IMR-90 (cell line): Measurements from ENCODE around the gene MYOF. TPM values are rescaled to one million over a fixed set of nuclear protein-coding genes. Genes with fewer than 3 reads are reported as not detected.

Experiments
- ATAC-seq: fragments of 200-7000 bp; cut with Tn5 transposase; 2 replicates; pipeline ENCODE4 v1.9.1; 2020; ENCODE audit warnings: low read depth, mild to moderate bottlenecking, moderate library complexity
- BruUV-seq: library from RNA; stranded (reverse); fragments of 400-500 nt; replicated peaks from 2 replicates; lab custom pipeline; 2021; lab: Mats Ljungman, UMichigan
- CTCF ChIA-PET: fragments of 300-600 bp; formaldehyde crosslinking; extraction: SDS; loops from one replicate; lab custom pipeline; 2021; ENCODE audit warnings: antibody characterized with exemption; lab: Yijun Ruan, JAX
- POLR2A ChIA-PET: fragments of 300-600 bp; sonication (Branson Sonifier 250); formaldehyde crosslinking; loops from one replicate; lab custom pipeline; 2022; ENCODE audit warnings: antibody characterized with exemption; ENCODE audit not compliant: unreplicated experiment; lab: Charles Lee
- DNase-seq: peaks from one replicate; pipeline ENCODE4 v3.0.0; 2013
- H2AFZ ChIP-seq: replicated peaks from 2 replicates; pipeline ENCODE3; 2013; ENCODE audit warnings: low read length, mild to moderate bottlenecking; ENCODE audit not compliant: poor library complexity
- H2AK5ac ChIP-seq: 2 replicates; pipeline ENCODE4 v1.6.1; 2013; ENCODE audit warnings: low read depth, low read length, inconsistent platforms
- H2AK9ac ChIP-seq: replicated peaks from 2 replicates; pipeline ENCODE3; 2013; ENCODE audit warnings: mild to moderate bottlenecking, low read depth, low read length, moderate library complexity; ENCODE audit not compliant: poor library complexity
- H2BK120ac ChIP-seq: 2 replicates; pipeline ENCODE4 v1.6.1; 2013; ENCODE audit warnings: low read depth, low read length, inconsistent platforms
- H2BK15ac ChIP-seq: 3 replicates; pipeline ENCODE4 v1.6.1; 2013; ENCODE audit warnings: low read depth, low read length, inconsistent platforms
- H2BK20ac ChIP-seq: 2 replicates; pipeline ENCODE4 v1.6.1; 2013; ENCODE audit warnings: low read depth, mild to moderate bottlenecking, inconsistent platforms, low read length, moderate library complexity
- H2BK5ac ChIP-seq: 2 replicates; pipeline ENCODE4 v1.6.1; 2013; ENCODE audit warnings: mild to moderate bottlenecking, low read depth, low read length, inconsistent platforms; ENCODE audit not compliant: poor library complexity, severe bottlenecking
- H3K14ac ChIP-seq: replicated peaks from 2 replicates; pipeline ENCODE4 v1.6.1; 2013; ENCODE audit warnings: low read depth, low read length, inconsistent platforms
- H3K18ac ChIP-seq: 2 replicates; pipeline ENCODE4 v1.6.1; 2013; ENCODE audit warnings: low read depth, low read length, control low read depth
- H3K23ac ChIP-seq: 2 replicates; pipeline ENCODE4 v1.6.1; 2013; ENCODE audit warnings: low read depth, low read length, inconsistent platforms
- H3K27ac ChIP-seq: 2 replicates; pipeline ENCODE4 v1.5.1; 2013; ENCODE audit warnings: mild to moderate bottlenecking, control low read depth, low read length; ENCODE audit not compliant: insufficient read depth
- H3K27me3 ChIP-seq: 2 replicates; pipeline ENCODE4 v1.6.1; 2013; ENCODE audit warnings: low read length; ENCODE audit not compliant: control insufficient read depth, insufficient read depth
- H3K36me3 ChIP-seq: 2 replicates; pipeline ENCODE4 v1.6.1; 2013; ENCODE audit warnings: low read length, mixed read lengths; ENCODE audit not compliant: control insufficient read depth, insufficient read depth
- H3K4ac ChIP-seq: 2 replicates; pipeline ENCODE4 v1.6.1; 2013; ENCODE audit warnings: low read depth, low read length, inconsistent platforms
- H3K4me1 ChIP-seq: 2 replicates; pipeline ENCODE4 v1.6.1; 2013; ENCODE audit warnings: low read length, mixed read lengths; ENCODE audit not compliant: control insufficient read depth, insufficient read depth
- H3K4me2 ChIP-seq: 2 replicates; pipeline ENCODE4 v1.6.1; 2013; ENCODE audit warnings: low read depth, mild to moderate bottlenecking, control low read depth, low read length, moderate library complexity
- H3K4me3 ChIP-seq: 2 replicates; pipeline ENCODE4 v1.5.1; 2013; ENCODE audit warnings: low read depth, mild to moderate bottlenecking, control low read depth, low read length, moderate library complexity; ENCODE audit not compliant: insufficient read depth
- H3K56ac ChIP-seq: 2 replicates; pipeline ENCODE4 v1.6.1; 2013; ENCODE audit warnings: low read length, inconsistent platforms; ENCODE audit not compliant: insufficient read depth; ENCODE audit errors: extremely low read depth
- H3K79me1 ChIP-seq, 2 experiments: 2 replicates each; pipeline ENCODE4 v1.6.1; 2013; ENCODE audit warnings: low read length in 2 of 2, inconsistent platforms in 1 of 2, low read depth in 1 of 2
- H3K9ac ChIP-seq: 2 replicates; pipeline ENCODE4 v1.6.1; 2013; ENCODE audit warnings: low read depth, low read length, control low read depth
- H3K9me1 ChIP-seq: 2 replicates; pipeline ENCODE4 v1.6.1; 2013; ENCODE audit warnings: low read length, inconsistent platforms; ENCODE audit not compliant: insufficient read depth
- H3K9me3 ChIP-seq: 2 replicates; pipeline ENCODE4 v1.6.1; 2013; ENCODE audit warnings: low read length; ENCODE audit not compliant: control insufficient read depth, insufficient read depth
- H4K20me1 ChIP-seq: 2 replicates; pipeline ENCODE4 v1.6.1; 2013; ENCODE audit warnings: low read length, inconsistent platforms; ENCODE audit not compliant: insufficient read depth
- H4K5ac ChIP-seq: 2 replicates; pipeline ENCODE4 v1.6.1; 2013; ENCODE audit warnings: mild to moderate bottlenecking, low read depth, low read length, control low read depth
- H4K8ac ChIP-seq, 2 experiments: 2 replicates each; pipeline ENCODE4 v1.6.1; 2013; ENCODE audit warnings: low read depth in 2 of 2, low read length in 2 of 2, control low read depth in 1 of 2, inconsistent platforms in 1 of 2
- H4K91ac ChIP-seq: 2 replicates; pipeline ENCODE4 v1.6.1; 2013; ENCODE audit warnings: low read depth, low read length, inconsistent platforms; ENCODE audit not compliant: insufficient read depth
- MAZ ChIP-seq: IDR thresholded peaks from 2 replicates; pipeline ENCODE4 v1.6.1; 2012; ENCODE audit warnings: low read depth, mild to moderate bottlenecking, low read length, improper control_type of control experiment, moderate library complexity, borderline replicate concordance
- MXI1 ChIP-seq: IDR thresholded peaks from 2 replicates; pipeline ENCODE4 v1.6.1; 2012; ENCODE audit warnings: low read depth, mild to moderate bottlenecking, low read length, moderate library complexity, borderline replicate concordance
- NFE2L2 ChIP-seq: fragments of 150-350 bp; IDR thresholded peaks from 2 replicates; pipeline ENCODE4 v1.6.1; 2016; ENCODE audit warnings: low read depth, mild to moderate bottlenecking, low read length
- RAD21 ChIP-seq: IDR thresholded peaks from 2 replicates; pipeline ENCODE4 v1.6.1; 2012; ENCODE audit warnings: low read length, improper control_type of control experiment
- SMC3 ChIP-seq: fragments of 150-350 bp; IDR thresholded peaks from 2 replicates; pipeline ENCODE4 v1.6.1; 2016; ENCODE audit warnings: low read depth, mild to moderate bottlenecking, antibody characterized with exemption, low read length, moderate library complexity
- WGBS, 2 experiments: methylation state at CpG; one replicate each; pipeline versions ENCODE4 v1.1.5 to v1.1.7; 2013; ENCODE audit warnings: missing lambda C conversion rate in 2 of 2; ENCODE audit not compliant: insufficient read length in 1 of 2; ENCODE audit errors: extremely low coverage in 2 of 2; 5-methylcytosine and 5-hydroxymethylcytosine counted together
- dilution Hi-C: fragments of 300-500 bp; cut with HindIII; formaldehyde crosslinking; loops from one replicate; pipeline ENCODE4 v1.14.3; 2018; ENCODE audit warnings: low sequenced_read_pairs; ENCODE audit not compliant: unreplicated experiment
- in situ Hi-C: fragments of 300-500 bp; cut with MboI; formaldehyde crosslinking; loops from 3 replicates; pipeline ENCODE4 v1.14.3; 2019; ENCODE audit warnings: low sequenced_read_pairs, inconsistent platforms, mixed read lengths
- intact Hi-C: fragments of 100-400 bp; cut with micrococcal nuclease; formaldehyde crosslinking; loops from 2 replicates; pipeline ENCODE4 v1.10.0; 2022
- polyA plus RNA-seq, 3 experiments: library from polyadenylated mRNA; depleted of rRNA; stranded (reverse); fragments of >200 nt; gene quantifications; 2 replicates each; pipeline ENCODE4 v1.2.3, GENCODE V29; 2012; ENCODE audit warnings: low replicate concordance in 1 of 3
- total RNA-seq: library from RNA; depleted of rRNA; stranded (reverse); fragments of >200 nt; gene quantifications from 2 replicates; pipeline ENCODE4 v1.2.3, GENCODE V29; 2012

The MYOF gene
- total and polyA plus RNA-seq, 2 of the 4 experiments (the other 2 are of a cell fraction) = 221 to 281 TPM

- H3K4me2 ChIP-seq = no peak overlapping the region
- dilution Hi-C loops = no loop called here
- DNase-seq = peak; percentile 36
Measured at GRCh38 chr10:93456480-93456879, 25.7 kb downstream of the MYOF start.

More at GRCh38 chr10:93456480-93456879, 25.7 kb downstream of the MYOF start:
- intact Hi-C loops (no loop called here), in situ Hi-C loops (no loop called here)
- peaks cover 27% of the 10 kb centered on the region for H3K4me1 ChIP-seq
- TF ChIP-seq SMC3 (no peak), MAZ (no peak), RAD21 (no peak), MXI1 (no peak), NFE2L2 (no peak)
- no CpG with 5 or more reads among the region's 7 CpGs for WGBS, 2 experiments
- peak overlapping the region; percentile 50 for H2AK5ac ChIP-seq
- H3K4me3 ChIP-seq = no peak overlapping the region
- H3K14ac ChIP-seq = peak overlapping the region; percentile 5
- H3K79me1 ChIP-seq = peaks cover 31 to 66% of the 10 kb centered on the region in 2 experiments
- BruUV-seq = no TSS peak
- no peak overlapping the region for H3K9ac ChIP-seq
- 0 out of 2 replicates have a peak overlapping the region, but pooled peaks have one; percentile 48 for H3K23ac ChIP-seq
- H3K27me3 ChIP-seq = no peaks in the 10 kb centered on the region
- H2BK15ac ChIP-seq = peak overlapping the region; percentile 73; the same call in 1 of the 3 replicates
- no peaks in the 10 kb centered on the region for H4K20me1 ChIP-seq
- no peak overlapping the region for H3K56ac ChIP-seq
- CTCF ChIA-PET = no interaction called here
- peaks cover 28% of the 10 kb centered on the region for H3K9me1 ChIP-seq
- H4K8ac ChIP-seq = peak overlapping the region in 1 of 2 experiments; percentile 54; a peak in 2 of 4 replicates
- peak overlapping the region; percentile 67; the same call in 1 of the 2 replicates for H4K5ac ChIP-seq
- H3K36me3 ChIP-seq = peaks cover 31% of the 10 kb centered on the region
- no peaks in the 10 kb centered on the region for H3K9me3 ChIP-seq
- no peak overlapping the region for H3K18ac ChIP-seq
- peak overlapping the region; percentile 61 for H3K4ac ChIP-seq
- ATAC-seq = no peak
- H2BK5ac ChIP-seq = peak overlapping the region; percentile 52
- POLR2A ChIA-PET = interaction anchor here (1.2 to 1.6 kb wide), 2 partner anchors 11 to 24 kb away, joined by 3 to 4 read pairs; no protein-coding TSS in a partner anchor
- peak overlapping the region; percentile 62; the same call in 1 of the 2 replicates for H3K27ac ChIP-seq
- no peak overlapping the region for H2AFZ ChIP-seq
- no peak overlapping the region for H4K91ac ChIP-seq
- H2BK20ac ChIP-seq = no peak overlapping the region
- H2BK120ac ChIP-seq = peak overlapping the region; percentile 11; the same call in 1 of the 2 replicates
- H2AK9ac ChIP-seq = no peak overlapping the region
